GM12873 (cell line): ENCODE data around the gene EP400.

ENCODE experiments used
- TF ChIP-seq, protein P1 (sequence below): IDR thresholded peaks from 2 replicates; pipeline ENCODE4 v1.5.1; 2012; ENCODE audit warnings: low read depth, mild to moderate bottlenecking, moderate library complexity, low read length, control low read depth; ENCODE audit not compliant: insufficient read depth; ENCODE audit errors: missing control alignments

Gene EP400

DNA sequence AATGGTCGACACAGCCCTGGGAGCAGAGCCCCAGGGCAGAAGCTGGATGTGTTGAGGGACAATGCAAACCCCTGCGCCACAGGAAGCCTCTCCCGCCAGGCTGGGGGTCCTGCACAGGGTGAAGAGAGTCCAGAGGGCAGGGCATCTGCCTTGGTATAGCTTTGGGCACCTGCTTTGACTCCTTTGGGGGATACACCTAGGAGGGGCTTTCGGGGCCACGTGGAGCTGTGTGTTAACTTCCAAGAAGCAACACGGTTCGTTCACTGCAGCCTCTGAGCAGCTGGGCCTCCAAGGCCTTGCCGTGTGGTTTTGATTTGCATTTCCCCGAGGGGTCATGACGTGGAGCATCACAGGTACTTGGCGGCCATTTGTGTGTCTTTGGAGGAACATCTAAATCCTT, 26.5 kb upstream of the EP400 start:
- TF ChIP-seq, protein P1, sequence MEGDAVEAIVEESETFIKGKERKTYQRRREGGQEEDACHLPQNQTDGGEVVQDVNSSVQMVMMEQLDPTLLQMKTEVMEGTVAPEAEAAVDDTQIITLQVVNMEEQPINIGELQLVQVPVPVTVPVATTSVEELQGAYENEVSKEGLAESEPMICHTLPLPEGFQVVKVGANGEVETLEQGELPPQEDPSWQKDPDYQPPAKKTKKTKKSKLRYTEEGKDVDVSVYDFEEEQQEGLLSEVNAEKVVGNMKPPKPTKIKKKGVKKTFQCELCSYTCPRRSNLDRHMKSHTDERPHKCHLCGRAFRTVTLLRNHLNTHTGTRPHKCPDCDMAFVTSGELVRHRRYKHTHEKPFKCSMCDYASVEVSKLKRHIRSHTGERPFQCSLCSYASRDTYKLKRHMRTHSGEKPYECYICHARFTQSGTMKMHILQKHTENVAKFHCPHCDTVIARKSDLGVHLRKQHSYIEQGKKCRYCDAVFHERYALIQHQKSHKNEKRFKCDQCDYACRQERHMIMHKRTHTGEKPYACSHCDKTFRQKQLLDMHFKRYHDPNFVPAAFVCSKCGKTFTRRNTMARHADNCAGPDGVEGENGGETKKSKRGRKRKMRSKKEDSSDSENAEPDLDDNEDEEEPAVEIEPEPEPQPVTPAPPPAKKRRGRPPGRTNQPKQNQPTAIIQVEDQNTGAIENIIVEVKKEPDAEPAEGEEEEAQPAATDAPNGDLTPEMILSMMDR, result no peak

DNA sequence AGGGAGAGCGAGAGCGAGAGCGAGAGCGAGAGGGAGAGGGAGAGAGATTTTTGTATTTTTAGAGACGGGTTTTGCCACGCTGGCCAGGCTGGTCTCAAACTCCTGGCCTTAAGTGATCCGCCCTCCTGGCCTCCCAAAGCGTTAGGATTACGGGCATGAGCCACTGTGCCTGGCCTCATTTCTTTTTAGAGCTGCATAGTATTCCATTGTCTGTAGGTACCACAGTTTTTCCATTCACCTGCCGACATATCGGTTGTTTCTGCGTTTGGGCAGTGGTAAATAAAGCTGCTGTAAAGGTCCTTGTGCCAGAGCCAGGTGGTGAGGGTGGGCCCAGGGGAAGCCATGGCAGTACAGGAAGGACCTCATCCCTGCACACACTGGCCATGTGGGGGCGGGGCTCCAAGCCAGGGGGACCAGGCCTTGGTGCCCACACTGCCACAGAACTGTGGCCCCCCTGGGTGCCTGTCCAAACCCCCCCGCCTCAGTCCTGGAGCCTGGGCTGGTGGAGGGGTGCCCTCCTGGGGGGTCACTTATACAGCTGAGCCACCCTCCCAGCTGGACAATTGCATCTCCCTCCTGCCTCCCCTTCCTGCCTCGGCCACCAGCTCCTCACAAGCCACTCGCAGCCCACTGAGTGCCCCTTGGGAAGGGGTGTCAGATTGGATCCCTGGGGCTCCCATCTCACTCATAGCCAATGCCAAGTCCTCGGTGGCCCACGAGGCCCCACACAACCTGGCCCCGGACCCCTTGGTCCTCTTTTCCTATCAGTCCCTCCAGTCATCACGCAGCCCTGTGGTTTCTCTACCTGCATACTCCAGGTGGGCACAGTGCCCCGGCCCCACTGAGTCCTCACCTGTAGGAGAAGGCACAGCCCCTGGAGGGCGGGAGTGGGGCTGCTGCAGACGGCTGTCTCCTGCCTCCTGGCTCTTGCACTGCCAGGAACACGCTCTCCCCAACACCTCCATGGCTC, 22.3 kb upstream of the EP400 start:
- TF ChIP-seq, protein P1, result no peak

DNA sequence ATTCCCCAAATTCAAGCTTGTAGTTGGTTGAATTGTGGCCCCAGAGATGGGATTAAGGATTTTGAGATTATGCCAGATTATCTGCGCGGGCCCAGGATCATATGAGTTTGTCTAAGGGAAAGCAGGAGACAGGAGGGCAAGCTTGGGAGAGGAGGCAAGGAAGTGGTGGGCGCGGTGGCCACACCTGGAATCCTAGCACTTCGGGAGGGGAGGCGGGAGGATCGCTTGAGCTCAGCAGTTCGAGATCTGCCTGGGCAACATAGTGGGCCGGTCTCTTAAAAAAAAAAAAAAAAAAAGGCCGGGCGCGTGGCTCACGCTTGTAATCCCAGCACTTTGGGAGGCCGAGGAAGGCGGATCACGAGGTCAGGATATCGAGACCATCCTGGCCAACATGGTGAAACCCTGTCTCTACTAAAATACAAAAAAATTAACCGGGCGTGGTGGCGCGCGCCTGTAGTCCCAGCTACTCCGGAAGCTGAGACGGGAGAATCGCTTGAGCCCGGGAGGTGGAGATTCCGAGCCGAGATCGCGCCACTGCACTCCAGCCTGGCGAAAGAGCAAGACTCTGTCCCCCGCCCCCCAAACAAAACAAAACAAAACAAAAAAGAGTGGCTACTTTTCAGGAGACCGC, 21.5 kb upstream of the EP400 start:
- TF ChIP-seq, protein P1, result no peak

DNA sequence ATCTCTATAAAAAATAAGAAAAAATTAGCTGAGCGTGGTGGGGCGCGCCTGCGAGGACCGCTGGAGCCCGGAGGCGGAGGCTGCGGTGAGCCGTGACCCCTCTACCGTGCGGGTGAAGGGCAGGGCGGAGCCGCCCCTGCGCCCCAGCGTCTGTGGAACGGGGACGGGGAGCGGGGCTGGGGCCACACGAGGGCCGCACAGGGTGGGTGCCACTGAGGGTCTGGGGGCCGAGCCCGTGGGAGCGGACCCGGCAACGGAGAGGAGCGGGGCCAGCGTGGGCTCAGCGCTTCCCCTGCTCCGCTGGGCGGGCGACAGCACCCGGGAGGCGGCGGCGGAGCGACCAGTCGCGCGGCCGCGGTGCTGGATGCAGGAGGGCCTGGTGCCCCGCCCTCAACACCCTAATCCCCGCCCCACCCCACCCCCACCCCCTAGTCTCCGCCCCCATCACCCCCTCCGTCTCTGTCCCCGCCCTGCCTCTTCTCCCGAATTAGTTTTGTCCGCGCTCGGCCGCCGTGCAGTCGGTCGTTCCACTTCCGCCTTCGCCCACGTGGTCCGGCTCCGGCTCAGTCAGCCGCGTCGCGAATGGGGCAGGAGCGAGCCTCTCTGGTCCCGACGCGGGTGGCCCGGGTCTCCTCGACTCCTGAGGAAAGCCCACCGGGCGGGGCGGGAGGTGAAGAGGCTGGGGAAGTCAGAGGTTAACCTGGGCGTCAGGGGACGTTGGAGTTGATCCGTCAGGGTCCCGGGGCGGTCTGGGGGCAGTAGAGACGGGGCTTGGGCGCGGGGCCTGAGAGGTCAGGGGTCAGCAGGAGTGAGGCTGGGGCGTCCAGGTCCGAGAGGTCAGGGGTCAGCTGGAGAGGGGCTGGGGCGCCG, 20.8 kb upstream of the EP400 start, which contains the start of gene PUS1:
Gene PUS1, plus strand, starts transcription at position 566 of the 870 bp plus-strand sequence. CDS start 447 bp downstream, outside the sequence.
- TF ChIP-seq, protein P1, result no peak

DNA sequence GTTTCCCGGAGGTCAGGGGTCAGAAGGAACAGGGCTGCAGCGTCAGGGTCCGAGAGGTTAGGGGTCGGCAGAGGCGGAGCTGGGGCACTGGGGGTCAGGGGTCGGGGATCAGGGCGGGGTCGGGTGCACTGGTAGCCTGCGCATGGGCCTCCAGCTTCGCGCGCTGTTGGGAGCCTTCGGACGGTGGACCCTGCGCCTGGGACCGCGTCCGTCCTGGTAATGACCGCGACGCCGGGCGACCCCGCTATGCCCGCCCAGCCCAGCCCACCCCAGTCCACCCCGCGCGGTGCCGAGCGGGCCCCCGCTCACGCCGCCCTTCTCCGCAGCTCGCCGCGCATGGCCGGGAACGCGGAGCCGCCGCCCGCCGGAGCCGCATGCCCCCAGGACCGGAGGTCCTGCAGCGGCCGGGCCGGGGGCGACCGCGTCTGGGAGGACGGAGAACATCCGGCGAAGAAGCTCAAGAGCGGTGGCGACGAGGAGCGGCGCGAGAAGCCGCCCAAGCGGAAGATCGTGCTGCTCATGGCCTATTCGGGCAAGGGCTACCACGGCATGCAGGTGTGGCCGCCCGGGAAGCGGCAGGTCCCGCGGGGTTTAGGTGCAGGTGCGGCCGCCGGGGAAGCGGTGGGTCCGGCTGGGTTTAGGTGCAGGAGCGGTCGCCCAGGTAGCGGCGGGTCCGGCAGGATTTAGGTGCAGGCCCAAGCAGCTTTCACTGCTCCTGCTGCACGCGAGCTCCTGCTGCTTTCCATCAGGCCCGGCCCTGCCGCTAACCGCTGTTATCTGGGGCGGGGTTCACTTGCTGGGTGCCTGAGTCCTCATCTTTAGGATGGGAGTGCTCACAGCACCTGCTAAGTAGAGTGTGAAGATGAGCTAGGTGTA, 19.9 kb upstream of the EP400 start:
- TF ChIP-seq, protein P1, result no peak

DNA sequence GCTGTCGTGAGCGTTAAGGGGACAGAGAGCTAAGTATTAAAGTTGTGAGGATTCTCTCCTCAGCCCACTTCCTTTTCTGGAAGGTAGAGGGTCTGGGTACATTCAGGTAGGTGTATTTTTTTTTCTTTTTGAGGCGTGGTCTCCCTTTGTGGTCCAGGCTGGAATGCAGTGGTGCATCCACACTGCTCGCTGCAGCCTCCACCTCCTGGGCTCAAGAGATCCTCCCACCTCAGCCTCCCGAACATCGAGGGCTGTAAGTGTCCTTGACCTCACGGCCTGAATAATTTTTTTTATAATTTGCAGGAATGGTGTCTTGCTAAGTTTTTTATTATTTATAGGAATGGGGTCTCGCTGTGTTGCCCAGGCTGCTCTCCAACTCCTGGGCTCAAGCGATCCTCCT, 19.2 kb upstream of the EP400 start:
- TF ChIP-seq, protein P1, result no peak
